ENCODE measurements around the gene PRSS3. TPM values are rescaled to one million over a fixed set of nuclear protein-coding genes. Genes with fewer than 3 reads are reported as not detected.
"Not testable (repeated sequence)": the region's sequence is repeated elsewhere in the genome, so short reads cannot be mapped to it uniquely, and the experiment has no call there.

PRSS3 gene
- polyA plus RNA-seq (2013, experiment 1 of 2): not detected
- polyA plus RNA-seq (2013, experiment 2 of 2): not detected

GRCh38 chr9:33795281-33795680 lies at the start of gene PRSS3:
PRSS3 (plus strand) TSS chr9:33795561; CDS start chr9:33795574, 13 bp downstream.
- peaks cover 39 to 65% of the 10 kb centered on the region in 2 experiments for H3K27me3 ChIP-seq (ENCODE audit: control insufficient read depth in 1 of 2, insufficient read depth in 1 of 2, low read length in 2 of 2)
- no peak within 1 kb of the TSS for H3K4me3 ChIP-seq (ENCODE audit: insufficient read depth in 1 of 2, low read depth in 1 of 2, low read length in 2 of 2)
- no peak within 1 kb of the TSS for H2BK12ac ChIP-seq (ENCODE audit: low read length in 2 of 2)
- no peak within 1 kb of the TSS for H3K18ac ChIP-seq (ENCODE audit: low read depth in 1 of 2, low read length in 2 of 2)
- no peak within 1 kb of the TSS for H4K8ac ChIP-seq (ENCODE audit: low read length)
- no peaks in the 10 kb centered on the region for H3K4me1 ChIP-seq (ENCODE audit: control insufficient read depth, insufficient read depth, low read depth, low read length)
- H4K91ac ChIP-seq (ENCODE audit: low read length): no peak within 1 kb of the TSS
- H3K9ac ChIP-seq (ENCODE audit: low read length): no peak within 1 kb of the TSS
- H2BK5ac ChIP-seq (ENCODE audit: low read depth, low read length, poor library complexity, severe bottlenecking): no peak within 1 kb of the TSS
- no peak within 1 kb of the TSS for H3K4me2 ChIP-seq (ENCODE audit: low read length, poor library complexity, severe bottlenecking)
- H2BK15ac ChIP-seq (ENCODE audit: low read depth, poor library complexity, severe bottlenecking): no peak within 1 kb of the TSS
- no peaks in the 10 kb centered on the region for H3K36me3 ChIP-seq (ENCODE audit: control insufficient read depth in 1 of 2, insufficient read depth in 2 of 2, low read depth in 1 of 2, low read length in 2 of 2)
- H3K14ac ChIP-seq (ENCODE audit: low read length in 2 of 2): no peak within 1 kb of the TSS
- DNase-seq: no peak
- no peak within 1 kb of the TSS for H3K23ac ChIP-seq (ENCODE audit: low read length in 2 of 2)
- H3K4ac ChIP-seq (ENCODE audit: low read depth in 1 of 2, low read length in 2 of 2): no peak within 1 kb of the TSS
- H2AFZ ChIP-seq (ENCODE audit: low read depth, low read length): no peak within 1 kb of the TSS
- H2AK5ac ChIP-seq (ENCODE audit: low read length, severe bottlenecking): no peak within 1 kb of the TSS
- WGBS: 72% methylated on average over 4 of the region's 4 CpGs
- H2BK120ac ChIP-seq (ENCODE audit: low read depth, low read length): no peak within 1 kb of the TSS
- H3K9me3 ChIP-seq (ENCODE audit: control insufficient read depth, low read length): peaks cover 13% of the 10 kb centered on the region
- no peak within 1 kb of the TSS for H3K27ac ChIP-seq (ENCODE audit: low read length, poor library complexity, severe bottlenecking)
- H3K79me1 ChIP-seq (replicated peaks; ENCODE audit: low read length, poor library complexity, severe bottlenecking): no peaks in the 10 kb centered on the region

- H3K18ac ChIP-seq (ENCODE audit: low read depth in 1 of 2, low read length in 2 of 2): no peak overlapping the region
- no peak overlapping the region for H2BK15ac ChIP-seq (ENCODE audit: low read depth, poor library complexity, severe bottlenecking)
- H4K91ac ChIP-seq (ENCODE audit: low read length): no peak overlapping the region
- H2BK120ac ChIP-seq (ENCODE audit: low read depth, low read length): no peak overlapping the region
- H3K27ac ChIP-seq (ENCODE audit: low read length, poor library complexity, severe bottlenecking): no peak overlapping the region
- H3K36me3 ChIP-seq (ENCODE audit: control insufficient read depth in 1 of 2, insufficient read depth in 2 of 2, low read depth in 1 of 2, low read length in 2 of 2): no peaks in the 10 kb centered on the region
- no peak overlapping the region for H4K8ac ChIP-seq (ENCODE audit: low read length)
- no peak overlapping the region for H2AFZ ChIP-seq (ENCODE audit: low read depth, low read length)
- no peak overlapping the region for H3K23ac ChIP-seq (ENCODE audit: low read length in 2 of 2)
- H3K4me3 ChIP-seq (ENCODE audit: insufficient read depth in 1 of 2, low read depth in 1 of 2, low read length in 2 of 2): no peak overlapping the region
- H3K79me1 ChIP-seq (replicated peaks; ENCODE audit: low read length, poor library complexity, severe bottlenecking): no peaks in the 10 kb centered on the region
- H3K4me1 ChIP-seq (ENCODE audit: control insufficient read depth, insufficient read depth, low read depth, low read length): no peaks in the 10 kb centered on the region
- DNase-seq: no peak
- 96% methylated on average over 22 of the region's 22 CpGs for WGBS
- H3K9me3 ChIP-seq (ENCODE audit: control insufficient read depth, low read length): no peaks in the 10 kb centered on the region
- H3K14ac ChIP-seq (ENCODE audit: low read length in 2 of 2): no peak overlapping the region
- no peak overlapping the region for H2BK12ac ChIP-seq (ENCODE audit: low read length in 2 of 2)
- H3K4me2 ChIP-seq (ENCODE audit: low read length, poor library complexity, severe bottlenecking): no peak overlapping the region
- peaks cover 15 to 29% of the 10 kb centered on the region in 2 experiments for H3K27me3 ChIP-seq (ENCODE audit: control insufficient read depth in 1 of 2, insufficient read depth in 1 of 2, low read length in 2 of 2)
- H3K9ac ChIP-seq (ENCODE audit: low read length): no peak overlapping the region
- H2BK5ac ChIP-seq (ENCODE audit: low read depth, low read length, poor library complexity, severe bottlenecking): no peak overlapping the region
- H3K4ac ChIP-seq (ENCODE audit: low read depth in 1 of 2, low read length in 2 of 2): no peak overlapping the region
- no peak overlapping the region for H2AK5ac ChIP-seq (ENCODE audit: low read length, severe bottlenecking)
These were observed 46.6 kb upstream of the PRSS3 start for GRCh38 chr9:33748633-33749304.

- peaks cover 17 to 30% of the 10 kb centered on the region in 2 experiments for H3K27me3 ChIP-seq (ENCODE audit: control insufficient read depth in 1 of 2, insufficient read depth in 1 of 2, low read length in 2 of 2)
- not testable (repeated sequence) for H4K91ac ChIP-seq (ENCODE audit: low read length); DNase-seq; H2BK120ac ChIP-seq (ENCODE audit: low read depth, low read length); H4K8ac ChIP-seq (ENCODE audit: low read length); H2BK12ac ChIP-seq (ENCODE audit: low read length in 2 of 2); H3K9me3 ChIP-seq (ENCODE audit: control insufficient read depth, low read length); H2AFZ ChIP-seq (ENCODE audit: low read depth, low read length); H2AK5ac ChIP-seq (ENCODE audit: low read length, severe bottlenecking); H3K23ac ChIP-seq (ENCODE audit: low read length in 2 of 2); H3K18ac ChIP-seq (ENCODE audit: low read depth in 1 of 2, low read length in 2 of 2); H3K79me1 ChIP-seq (replicated peaks; ENCODE audit: low read length, poor library complexity, severe bottlenecking); H3K14ac ChIP-seq (ENCODE audit: low read length in 2 of 2); H3K4me2 ChIP-seq (ENCODE audit: low read length, poor library complexity, severe bottlenecking); H2BK15ac ChIP-seq (ENCODE audit: low read depth, poor library complexity, severe bottlenecking); H2BK5ac ChIP-seq (ENCODE audit: low read depth, low read length, poor library complexity, severe bottlenecking); H3K4ac ChIP-seq (ENCODE audit: low read depth in 1 of 2, low read length in 2 of 2); H3K27ac ChIP-seq (ENCODE audit: low read length, poor library complexity, severe bottlenecking); H3K9ac ChIP-seq (ENCODE audit: low read length); H3K4me1 ChIP-seq (ENCODE audit: control insufficient read depth, insufficient read depth, low read depth, low read length); H3K4me3 ChIP-seq (ENCODE audit: insufficient read depth in 1 of 2, low read depth in 1 of 2, low read length in 2 of 2); H3K36me3 ChIP-seq (ENCODE audit: control insufficient read depth in 1 of 2, insufficient read depth in 2 of 2, low read depth in 1 of 2, low read length in 2 of 2)
- 93% methylated on average over 5 of the region's 6 CpGs for WGBS
These were observed 46.1 kb upstream of the PRSS3 start for GRCh38 chr9:33749305-33749654.

- no peak overlapping the region for H3K27ac ChIP-seq (ENCODE audit: low read length, poor library complexity, severe bottlenecking)
- no peak for DNase-seq
- WGBS: 95% methylated on average over 35 of the region's 35 CpGs
- no peak overlapping the region for H2BK120ac ChIP-seq (ENCODE audit: low read depth, low read length)
- H2BK15ac ChIP-seq (ENCODE audit: low read depth, poor library complexity, severe bottlenecking): no peak overlapping the region
- H2BK5ac ChIP-seq (ENCODE audit: low read depth, low read length, poor library complexity, severe bottlenecking): no peak overlapping the region
- no peak overlapping the region for H3K23ac ChIP-seq (ENCODE audit: low read length in 2 of 2)
- H2BK12ac ChIP-seq (ENCODE audit: low read length in 2 of 2): no peak overlapping the region
- H4K91ac ChIP-seq (ENCODE audit: low read length): no peak overlapping the region
- H3K4me2 ChIP-seq (ENCODE audit: low read length, poor library complexity, severe bottlenecking): no peak overlapping the region
- no peak overlapping the region for H2AK5ac ChIP-seq (ENCODE audit: low read length, severe bottlenecking)
- H3K4me3 ChIP-seq (ENCODE audit: insufficient read depth in 1 of 2, low read depth in 1 of 2, low read length in 2 of 2): peak overlapping the region in 1 of 2 experiments; percentile 79
- no peak overlapping the region for H3K14ac ChIP-seq (ENCODE audit: low read length in 2 of 2)
- H2AFZ ChIP-seq (ENCODE audit: low read depth, low read length): no peak overlapping the region
- no peak overlapping the region for H4K8ac ChIP-seq (ENCODE audit: low read length)
- H3K79me1 ChIP-seq (replicated peaks; ENCODE audit: low read length, poor library complexity, severe bottlenecking): no peaks in the 10 kb centered on the region
- H3K36me3 ChIP-seq (ENCODE audit: control insufficient read depth in 1 of 2, insufficient read depth in 2 of 2, low read depth in 1 of 2, low read length in 2 of 2): no peaks in the 10 kb centered on the region
- H3K4me1 ChIP-seq (ENCODE audit: control insufficient read depth, insufficient read depth, low read depth, low read length): no peaks in the 10 kb centered on the region
- H3K27me3 ChIP-seq (ENCODE audit: control insufficient read depth in 1 of 2, insufficient read depth in 1 of 2, low read length in 2 of 2): peaks cover 17 to 30% of the 10 kb centered on the region in 2 experiments
- no peak overlapping the region for H3K18ac ChIP-seq (ENCODE audit: low read depth in 1 of 2, low read length in 2 of 2)
- H3K9me3 ChIP-seq (ENCODE audit: control insufficient read depth, low read length): no peaks in the 10 kb centered on the region
- H3K9ac ChIP-seq (ENCODE audit: low read length): peak overlapping the region; percentile 48
- H3K4ac ChIP-seq (ENCODE audit: low read depth in 1 of 2, low read length in 2 of 2): no peak overlapping the region
These were observed 45.0 kb upstream of the PRSS3 start for GRCh38 chr9:33750307-33750838.
